ENCODE data around the gene SUPT5H.

Gene SUPT5H

GRCh38 chr19:39445196-39446111 is at the start of gene SUPT5H:
Gene SUPT5H, plus strand, starts transcription at chr19:39445582. Its CDS starts 309 bp downstream, at chr19:39445891.
- Histone ChIP-seq H3K9me3 (no peaks in the 10 kb centered on the region), H3K36me3 (peaks cover 0 to 9% (median 0%) of the 10 kb centered on the region in 3 donors), H3K27ac (peak within 1 kb of the TSS; percentile 86 to 87), H3K4me3 (peak within 1 kb of the TSS; percentile 67 to 100), H3K27me3 (no peaks in the 10 kb centered on the region), H3K4me1 (peaks cover 0 to 51% (median 37%) of the 10 kb centered on the region in 4 donors)
- TF ChIP-seq CTCF (IDR thresholded peaks at IDR 0.05): no peak
- DNase-seq: peak; percentile 96 to 98
- intact Hi-C loops (cut with DNase I; ENCODE audit: low total_unique reads): loop anchor here (2.0 kb wide), 1 partner anchor 35 kb away; the partner anchor contains the start of gene TIMM50

- H3K36me3 ChIP-seq: peaks cover 0 to 47% (median 39%) of the 10 kb centered on the region in 3 donors
- H3K27me3 ChIP-seq: no peaks in the 10 kb centered on the region
- H3K27ac ChIP-seq: peak overlapping the region; percentile 99 to 100
- peaks cover 6 to 37% (median 30%) of the 10 kb centered on the region in 4 donors for H3K4me1 ChIP-seq
- intact Hi-C loops (cut with DNase I; ENCODE audit: low total_unique reads): no loop called here
- TF ChIP-seq CTCF (IDR thresholded peaks at IDR 0.05): peak; percentile 98
- peak overlapping the region in 1 of 2 donors; percentile 5 for H3K4me3 ChIP-seq
- H3K9me3 ChIP-seq: no peaks in the 10 kb centered on the region
- DNase-seq: peak; percentile 91 to 93
Observed at GRCh38 chr19:39397360-39398296, 47.8 kb upstream of the SUPT5H start.

GRCh38 chr19:39398297-39398864 is 47.0 kb upstream of the SUPT5H start:
- Histone ChIP-seq H3K4me3 (peak overlapping the region in 1 of 2 donors; percentile 5), H3K36me3 (peaks cover 0 to 46% (median 36%) of the 10 kb centered on the region in 3 donors), H3K27me3 (no peaks in the 10 kb centered on the region), H3K27ac (peak overlapping the region; percentile 99 to 100), H3K9me3 (no peaks in the 10 kb centered on the region), H3K4me1 (peaks cover 6 to 40% (median 32%) of the 10 kb centered on the region in 4 donors)
- TF ChIP-seq CTCF (IDR thresholded peaks at IDR 0.05): no peak
- peak; percentile 86 to 90 for DNase-seq
- intact Hi-C loops (cut with DNase I; ENCODE audit: low total_unique reads): no loop called here

- no peak for DNase-seq
- Histone ChIP-seq H3K36me3 (peaks cover 0 to 34% (median 23%) of the 10 kb centered on the region in 3 donors), H3K4me3 (no peak overlapping the region), H3K4me1 (peaks cover 6 to 47% (median 37%) of the 10 kb centered on the region in 4 donors), H3K9me3 (no peaks in the 10 kb centered on the region), H3K27ac (peak overlapping the region; percentile 99 to 100), H3K27me3 (no peaks in the 10 kb centered on the region)
- no peak for TF ChIP-seq CTCF (IDR thresholded peaks at IDR 0.05)
- intact Hi-C loops (cut with DNase I; ENCODE audit: low total_unique reads): no loop called here
Observed at GRCh38 chr19:39399668-39400050, 45.7 kb upstream of the SUPT5H start.

GRCh38 chr19:39400061-39400460 is 45.3 kb upstream of the SUPT5H start:
- TF ChIP-seq CTCF (IDR thresholded peaks at IDR 0.05): no peak
- no peak overlapping the region for H3K4me3 ChIP-seq
- no peaks in the 10 kb centered on the region for H3K27me3 ChIP-seq
- peaks cover 0 to 30% (median 19%) of the 10 kb centered on the region in 3 donors for H3K36me3 ChIP-seq
- no peaks in the 10 kb centered on the region for H3K9me3 ChIP-seq
- peaks cover 6 to 51% (median 38%) of the 10 kb centered on the region in 4 donors for H3K4me1 ChIP-seq
- DNase-seq: no peak
- intact Hi-C loops (cut with DNase I; ENCODE audit: low total_unique reads): no loop called here
- H3K27ac ChIP-seq: peak overlapping the region; percentile 99 to 100
